Lower leg skin (tissue), 4 donors: Measurements from ENCODE around the gene ST3GAL6. TPM values are rescaled to one million over a fixed set of nuclear protein-coding genes. Genes with fewer than 3 reads are reported as not detected.

ENCODE experiments used
- DNase-seq, 2 donors: peaks; one replicate each; pipeline ENCODE4 v3.0.0-alpha.2; 2019; ENCODE audit warnings: low spot score in 2 of 2
- H3K4me3 ChIP-seq: fragments of 200-600 bp; sonication (generic); 2 replicates; pipeline ENCODE4 v1.5.1; 2017; ENCODE audit warnings: mild to moderate bottlenecking, low read depth; ENCODE audit not compliant: poor library complexity, severe bottlenecking
- POLR2A ChIP-seq, 2 donors: fragments of 450-650 bp; IDR thresholded peaks; one replicate each; pipeline ENCODE4 v1.6.1; 2016 to 2017; ENCODE audit warnings: antibody characterized with exemption in 2 of 2, mild to moderate bottlenecking in 1 of 2, moderate library complexity in 1 of 2
- WGBS, 2 donors: methylation state at CpG; one replicate each; pipeline ENCODE4 v1.1.5; 2018; 5-methylcytosine and 5-hydroxymethylcytosine counted together
- intact Hi-C: fragments of 100-400 bp; cut with DNase I; formaldehyde crosslinking; loops from one replicate; pipeline ENCODE4 v1.15.0; 2023; ENCODE audit warnings: low total_unique reads
- total RNA-seq, 4 donors: library from RNA; depleted of rRNA; stranded (reverse); fragments of >200 nt; gene quantifications; one replicate each; pipeline ENCODE4 v1.1.0, GENCODE V29; 2016
- TF ChIP-seq, protein P1 (sequence below), 3 donors: fragments of 450-650 bp; IDR thresholded peaks; one replicate each; pipeline ENCODE4 v1.5.1; 2016; ENCODE audit warnings: antibody characterized with exemption in 3 of 3, mild to moderate bottlenecking in 3 of 3, moderate library complexity in 2 of 3

Gene ST3GAL6
- total RNA-seq, 4 donors from 2014 or later = 19.2 to 40.8 (median 24.3) TPM

- no peak overlapping the region for H3K4me3 ChIP-seq
- intact Hi-C loops = no loop called here
- TF ChIP-seq, protein P1, sequence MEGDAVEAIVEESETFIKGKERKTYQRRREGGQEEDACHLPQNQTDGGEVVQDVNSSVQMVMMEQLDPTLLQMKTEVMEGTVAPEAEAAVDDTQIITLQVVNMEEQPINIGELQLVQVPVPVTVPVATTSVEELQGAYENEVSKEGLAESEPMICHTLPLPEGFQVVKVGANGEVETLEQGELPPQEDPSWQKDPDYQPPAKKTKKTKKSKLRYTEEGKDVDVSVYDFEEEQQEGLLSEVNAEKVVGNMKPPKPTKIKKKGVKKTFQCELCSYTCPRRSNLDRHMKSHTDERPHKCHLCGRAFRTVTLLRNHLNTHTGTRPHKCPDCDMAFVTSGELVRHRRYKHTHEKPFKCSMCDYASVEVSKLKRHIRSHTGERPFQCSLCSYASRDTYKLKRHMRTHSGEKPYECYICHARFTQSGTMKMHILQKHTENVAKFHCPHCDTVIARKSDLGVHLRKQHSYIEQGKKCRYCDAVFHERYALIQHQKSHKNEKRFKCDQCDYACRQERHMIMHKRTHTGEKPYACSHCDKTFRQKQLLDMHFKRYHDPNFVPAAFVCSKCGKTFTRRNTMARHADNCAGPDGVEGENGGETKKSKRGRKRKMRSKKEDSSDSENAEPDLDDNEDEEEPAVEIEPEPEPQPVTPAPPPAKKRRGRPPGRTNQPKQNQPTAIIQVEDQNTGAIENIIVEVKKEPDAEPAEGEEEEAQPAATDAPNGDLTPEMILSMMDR (IDR thresholded peaks at IDR 0.05) = no peak
- no peak for TF ChIP-seq POLR2A (IDR thresholded peaks at IDR 0.05)
- DNase-seq = no peak
These were observed 6.3 kb downstream of the ST3GAL6 start for GRCh38 chr3:98769448-98769847.

- H3K4me3 ChIP-seq = no peak overlapping the region
- intact Hi-C loops = no loop called here
- TF ChIP-seq, protein P1 (IDR thresholded peaks at IDR 0.05) = no peak
- no peak for DNase-seq
- 64 to 70% methylated on average over 8 of the region's 8 CpGs for WGBS, 2 donors
These were observed 7.3 kb downstream of the ST3GAL6 start for GRCh38 chr3:98770261-98771039.

DNA sequence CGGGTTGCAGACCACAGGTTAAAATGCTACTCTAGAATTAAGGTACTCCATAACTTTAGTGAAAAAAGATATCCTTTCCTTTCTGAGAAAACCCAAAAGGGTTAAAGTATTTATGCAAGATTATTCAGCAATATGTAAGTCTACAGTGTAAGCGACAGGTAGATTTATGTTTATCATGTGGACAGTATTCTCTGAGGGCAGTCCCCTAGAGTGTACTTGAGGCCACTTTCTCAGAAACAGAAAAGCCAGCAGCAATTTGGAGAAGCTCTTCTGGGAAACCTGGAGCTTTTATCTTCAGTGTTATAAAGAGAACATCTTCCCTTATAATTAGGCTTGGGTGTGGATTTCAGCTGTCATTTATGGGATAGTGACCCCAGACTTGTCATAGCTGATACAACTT lies 8.9 kb downstream of the ST3GAL6 start:
- intact Hi-C loops = no loop called here
- no peak for DNase-seq
- no peak overlapping the region for H3K4me3 ChIP-seq
- WGBS, 2 donors = 83 to 87% methylated on average over 2 of the region's 2 CpGs
- TF ChIP-seq POLR2A (IDR thresholded peaks at IDR 0.05) = no peak
- TF ChIP-seq, protein P1 (IDR thresholded peaks at IDR 0.05) = no peak

GRCh38 chr3:98775459-98776139 lies 12.5 kb downstream of the ST3GAL6 start:
- WGBS, 2 donors = 90 to 92% methylated on average over 3 of the region's 3 CpGs
- no peak for DNase-seq
- intact Hi-C loops = no loop called here
- TF ChIP-seq, protein P1 (IDR thresholded peaks at IDR 0.05) = no peak
- TF ChIP-seq POLR2A (IDR thresholded peaks at IDR 0.05) = no peak
- no peak overlapping the region for H3K4me3 ChIP-seq

DNA sequence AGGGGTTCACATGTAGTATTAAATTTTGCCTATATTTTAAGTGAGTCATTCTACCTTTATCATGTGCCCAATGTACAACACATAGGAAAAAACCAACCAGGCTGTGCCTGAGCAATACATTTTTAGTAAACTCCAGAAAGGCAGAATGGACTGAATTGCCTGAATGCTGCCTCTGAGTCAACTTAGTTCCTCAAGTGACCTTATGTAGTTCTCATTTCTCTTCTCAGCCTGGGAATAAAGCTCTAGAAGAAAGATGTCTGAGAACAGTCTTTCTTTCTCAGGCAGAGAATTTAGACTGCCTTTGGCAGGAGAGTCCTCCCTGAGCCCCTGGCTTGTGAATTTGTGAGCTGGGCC lies 13.0 kb downstream of the ST3GAL6 start:
- no peak overlapping the region for H3K4me3 ChIP-seq
- intact Hi-C loops = no loop called here
- DNase-seq = no peak
- TF ChIP-seq POLR2A (IDR thresholded peaks at IDR 0.05) = no peak
- TF ChIP-seq, protein P1 (IDR thresholded peaks at IDR 0.05) = no peak
